CD8-positive, alpha-beta memory T cell (primary cell): Measurements from ENCODE around the gene ZCCHC24. TPM values are rescaled to one million over a fixed set of nuclear protein-coding genes. Genes with fewer than 3 reads are reported as not detected.

Experiments used
- CTCF ChIA-PET: fragments of 350-600 bp; sonication (Branson Sonifier 250); formaldehyde crosslinking; loops from one replicate; lab custom pipeline; 2021; ENCODE audit warnings: antibody characterized with exemption; lab: Charles Lee
- POLR2A ChIA-PET: fragments of 350-600 bp; sonication (Branson Sonifier 250); formaldehyde crosslinking; loops from one replicate; lab custom pipeline; 2021; ENCODE audit warnings: antibody characterized with exemption; lab: Charles Lee
- DNase-seq, 5 donors: peaks; one replicate each; pipeline versions ENCODE4 v3.0.0 to v3.0.0-alpha.2; 2020 to 2022; ENCODE audit warnings: mixed read lengths in 1 of 5
- H3K27ac ChIP-seq: one replicate; pipeline ENCODE4 v1.7.0; 2013; ENCODE audit warnings: low read depth, mild to moderate bottlenecking, low read length, moderate library complexity
- H3K27me3 ChIP-seq: 2 replicates; pipeline ENCODE4 v1.7.0; 2013; ENCODE audit warnings: low read length, mild to moderate bottlenecking; ENCODE audit not compliant: insufficient read depth, poor library complexity, severe bottlenecking
- H3K36me3 ChIP-seq: 2 replicates; pipeline ENCODE4 v1.7.0; 2013; ENCODE audit warnings: mild to moderate bottlenecking, low read length, moderate library complexity; ENCODE audit not compliant: insufficient read depth
- H3K4me1 ChIP-seq: 2 replicates; pipeline ENCODE4 v1.7.0; 2013; ENCODE audit warnings: mild to moderate bottlenecking, low read length, moderate library complexity; ENCODE audit not compliant: insufficient read depth
- H3K4me3 ChIP-seq: 2 replicates; pipeline ENCODE4 v1.7.0; 2013; ENCODE audit warnings: mild to moderate bottlenecking, low read length
- H3K9me3 ChIP-seq: 2 replicates; pipeline ENCODE4 v1.7.0; 2013; ENCODE audit warnings: mild to moderate bottlenecking, low read length
- H3K27ac Mint-ChIP-seq, 8 donors: one replicate each; pipeline ENCODE4 v1.8.0; 2020 to 2021; ENCODE audit warnings: mixed read lengths in 8 of 8, mild to moderate bottlenecking in 6 of 8, inconsistent platforms in 3 of 8, moderate library complexity in 3 of 8
- H3K27me3 Mint-ChIP-seq, 2 donors: one replicate each; pipeline ENCODE4 v1.8.0; 2020 to 2021; ENCODE audit warnings: mixed read lengths in 2 of 2, mild to moderate bottlenecking in 1 of 2, moderate library complexity in 1 of 2
- H3K36me3 Mint-ChIP-seq, 3 donors: one replicate each; pipeline ENCODE4 v1.8.0; 2020 to 2021; ENCODE audit warnings: mixed read lengths in 3 of 3, inconsistent platforms in 1 of 3, mild to moderate bottlenecking in 1 of 3
- H3K4me1 Mint-ChIP-seq, 3 donors: one replicate each; pipeline ENCODE4 v1.8.0; 2020 to 2021; ENCODE audit warnings: mixed read lengths in 3 of 3, inconsistent platforms in 1 of 3, mild to moderate bottlenecking in 1 of 3
- H3K4me3 Mint-ChIP-seq, 7 donors: one replicate each; pipeline ENCODE4 v1.8.0; 2020 to 2021; ENCODE audit warnings: mixed read lengths in 7 of 7, mild to moderate bottlenecking in 6 of 7, moderate library complexity in 4 of 7, inconsistent platforms in 2 of 7
- H3K9me3 Mint-ChIP-seq, 5 donors: one replicate each; pipeline ENCODE4 v1.8.0; 2020 to 2022; ENCODE audit warnings: mixed read lengths in 5 of 5, mild to moderate bottlenecking in 3 of 5, moderate library complexity in 2 of 5, inconsistent platforms in 1 of 5
- polyA plus RNA-seq: library from polyadenylated mRNA; unstranded; fragments of 300-500 nt; fragmentation: Illumina TruSeq; gene quantifications from one replicate; pipeline ENCODE4 v1.2.3, GENCODE V29; 2021
- total RNA-seq, 2 experiments: library from RNA; stranded (reverse); gene quantifications; one replicate each; pipeline ENCODE4 v1.2.3, GENCODE V29; 2021

Gene ZCCHC24
- total and polyA plus RNA-seq, 3 experiments from 2014 or later: 0.83 to 1.4 (median 1.00) TPM

DNA sequence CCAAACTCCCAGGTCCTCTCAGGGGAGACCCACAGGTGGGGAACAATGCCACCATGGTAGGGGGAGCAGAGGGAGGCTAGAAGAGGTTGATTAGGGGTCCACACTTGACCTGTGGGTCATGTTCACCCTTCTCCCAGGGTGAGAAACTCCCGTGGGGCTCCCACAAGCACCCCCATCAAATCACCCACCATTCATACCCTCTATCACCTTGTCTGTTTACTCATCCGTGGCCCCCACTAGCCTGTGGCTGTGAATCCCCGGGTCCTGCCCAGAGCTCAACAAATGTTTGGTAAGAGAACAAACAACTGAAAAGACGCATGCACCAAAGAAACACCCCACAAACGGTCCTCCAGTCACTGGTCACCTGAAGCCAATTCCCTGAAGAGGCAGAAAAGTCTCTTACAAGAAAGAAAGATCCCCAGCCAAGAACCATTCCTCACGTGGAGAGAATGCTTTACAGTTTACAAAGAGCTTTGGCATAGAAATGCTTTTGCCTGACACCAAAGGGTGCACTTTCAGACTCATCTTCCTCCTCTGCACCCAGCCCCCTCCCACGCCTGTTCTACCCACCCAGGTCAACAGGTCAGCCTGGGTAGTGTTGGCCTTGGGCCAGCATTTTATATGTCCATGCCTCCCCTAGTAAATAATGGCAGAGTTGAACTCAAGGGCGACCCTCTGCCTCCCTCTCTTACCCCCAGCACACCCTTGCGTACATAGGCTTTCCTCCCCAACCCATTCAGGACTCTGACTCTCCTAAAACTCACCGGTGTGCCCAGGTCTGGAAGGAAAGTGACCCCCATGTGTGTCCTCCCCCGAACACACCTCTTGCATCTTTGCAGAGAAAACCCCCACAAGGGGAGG lies 1.9 kb downstream of the ZCCHC24 start:
- H3K4me3 ChIP-seq: peak overlapping the region; percentile 67
- H3K36me3 Mint-ChIP-seq: peaks cover 0 to 3% (median 0%) of the 10 kb centered on the region in 3 donors
- peaks cover 23 to 28% (median 24%) of the 10 kb centered on the region in 3 donors for H3K4me1 Mint-ChIP-seq

GRCh38 chr10:79442171-79443040 lies 3.0 kb downstream of the ZCCHC24 start:
- ChIA-PET POLR2A (no interaction called here), CTCF (interaction anchor here (1.3 kb wide), 1 partner anchor 68 kb away, joined by 4 read pairs; no protein-coding TSS in a partner anchor)
- H3K4me1 ChIP-seq: peaks cover 20% of the 10 kb centered on the region
- H3K27ac ChIP-seq: no peak overlapping the region
- H3K36me3 ChIP-seq: no peaks in the 10 kb centered on the region
- no peaks in the 10 kb centered on the region for H3K27me3 ChIP-seq
- peak in 1 of 5 donors; percentile 13 for DNase-seq
- peaks cover 0 to 3% (median 0%) of the 10 kb centered on the region in 3 donors for H3K36me3 Mint-ChIP-seq
- H3K4me3 Mint-ChIP-seq: peak overlapping the region in 1 of 7 donors; percentile 65
- no peak overlapping the region for H3K27ac Mint-ChIP-seq
- H3K9me3 Mint-ChIP-seq: no peaks in the 10 kb centered on the region
- H3K9me3 ChIP-seq: no peaks in the 10 kb centered on the region
- no peak overlapping the region for H3K4me3 ChIP-seq
- peaks cover 0 to 2% of the 10 kb centered on the region in 2 donors for H3K27me3 Mint-ChIP-seq
- peaks cover 23 to 28% (median 24%) of the 10 kb centered on the region in 3 donors for H3K4me1 Mint-ChIP-seq

More for the DNA sequence above, 1.9 kb downstream of the ZCCHC24 start:
- Mint-ChIP-seq H3K4me3 (peak overlapping the region; percentile 87 to 97 (median 93)), H3K9me3 (no peaks in the 10 kb centered on the region), H3K27me3 (peaks cover 0 to 2% of the 10 kb centered on the region in 2 donors), H3K27ac (peak overlapping the region; percentile 11 to 93 (median 89))
- no peaks in the 10 kb centered on the region for H3K9me3 ChIP-seq
- ChIA-PET CTCF (interaction anchor here (1.3 kb wide), 1 partner anchor 24 kb away, joined by 4 read pairs; no protein-coding TSS in a partner anchor), POLR2A (interaction anchor here (0.8 kb wide), 1 partner anchor 97 kb away, joined by 3 read pairs; the partner anchor contains the start of gene PPIF)
- peaks cover 20% of the 10 kb centered on the region for H3K4me1 ChIP-seq
- H3K36me3 ChIP-seq: no peaks in the 10 kb centered on the region
- no peak overlapping the region for H3K27ac ChIP-seq
- DNase-seq: no peak
- no peaks in the 10 kb centered on the region for H3K27me3 ChIP-seq

DNA sequence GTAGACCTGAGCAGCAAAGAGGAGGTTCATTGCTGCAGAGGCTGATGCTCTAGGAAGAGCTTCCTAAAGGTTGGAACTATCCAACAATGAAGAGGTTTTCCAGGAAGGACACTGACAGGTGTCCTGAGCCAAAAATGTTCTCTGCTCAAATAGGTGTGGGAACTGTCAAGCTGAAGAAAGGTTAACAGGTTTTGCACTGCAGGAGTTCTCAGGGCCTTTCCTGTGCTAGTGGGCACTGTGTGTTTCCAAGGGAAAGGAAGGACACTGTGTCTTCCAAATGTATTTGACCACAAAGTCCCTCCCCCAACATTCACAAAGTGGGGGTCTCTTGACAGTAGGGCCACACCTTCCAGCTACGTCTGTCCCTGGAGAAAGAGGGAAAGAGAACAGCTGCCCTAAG lies 4.0 kb downstream of the ZCCHC24 start:
- Mint-ChIP-seq H3K9me3 (no peaks in the 10 kb centered on the region), H3K4me3 (no peak overlapping the region), H3K36me3 (peaks cover 0 to 3% (median 0%) of the 10 kb centered on the region in 3 donors), H3K27me3 (peaks cover 0 to 2% of the 10 kb centered on the region in 2 donors), H3K4me1 (peaks cover 17 to 21% (median 18%) of the 10 kb centered on the region in 3 donors), H3K27ac (no peak overlapping the region)
- no peak overlapping the region for H3K4me3 ChIP-seq
- ChIA-PET CTCF (no interaction called here), POLR2A (no interaction called here)
- H3K36me3 ChIP-seq: no peaks in the 10 kb centered on the region
- H3K27me3 ChIP-seq: no peaks in the 10 kb centered on the region
- H3K9me3 ChIP-seq: no peaks in the 10 kb centered on the region
- H3K27ac ChIP-seq: no peak overlapping the region
- DNase-seq: peak in 1 of 5 donors; percentile 12
- peaks cover 20% of the 10 kb centered on the region for H3K4me1 ChIP-seq

DNA sequence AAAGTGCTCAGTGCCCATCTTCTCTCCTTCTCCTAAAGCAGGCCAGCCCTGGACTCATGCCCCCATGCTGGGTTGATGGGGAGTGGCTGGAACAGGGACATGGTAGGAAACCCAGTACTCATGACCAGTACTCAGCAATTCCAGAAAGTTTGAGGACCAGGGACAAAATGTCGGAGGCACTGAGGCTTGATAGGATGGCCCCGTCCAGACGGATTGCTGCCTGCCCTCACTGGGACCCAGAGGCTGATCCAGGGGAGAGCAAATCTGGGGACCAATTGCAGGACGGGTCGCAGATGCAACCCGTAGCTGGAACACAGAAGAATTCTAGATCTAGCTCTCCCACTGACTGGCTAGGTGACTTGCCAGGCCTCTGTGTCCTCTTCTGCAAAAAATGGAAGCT lies 5.1 kb downstream of the ZCCHC24 start:
- Histone ChIP-seq H3K4me3 (no peak overlapping the region), H3K27ac (no peak overlapping the region), H3K4me1 (peaks cover 20% of the 10 kb centered on the region), H3K9me3 (no peaks in the 10 kb centered on the region), H3K27me3 (no peaks in the 10 kb centered on the region), H3K36me3 (no peaks in the 10 kb centered on the region)
- DNase-seq: no peak
- peaks cover 0 to 5% of the 10 kb centered on the region in 2 donors for H3K27me3 Mint-ChIP-seq
- CTCF ChIA-PET: no interaction called here
- no peaks in the 10 kb centered on the region for H3K9me3 Mint-ChIP-seq
- H3K4me3 Mint-ChIP-seq: no peak overlapping the region
- H3K27ac Mint-ChIP-seq: no peak overlapping the region
- peaks cover 0 to 3% (median 0%) of the 10 kb centered on the region in 3 donors for H3K36me3 Mint-ChIP-seq
- peaks cover 15 to 17% (median 15%) of the 10 kb centered on the region in 3 donors for H3K4me1 Mint-ChIP-seq
- POLR2A ChIA-PET: no interaction called here

DNA sequence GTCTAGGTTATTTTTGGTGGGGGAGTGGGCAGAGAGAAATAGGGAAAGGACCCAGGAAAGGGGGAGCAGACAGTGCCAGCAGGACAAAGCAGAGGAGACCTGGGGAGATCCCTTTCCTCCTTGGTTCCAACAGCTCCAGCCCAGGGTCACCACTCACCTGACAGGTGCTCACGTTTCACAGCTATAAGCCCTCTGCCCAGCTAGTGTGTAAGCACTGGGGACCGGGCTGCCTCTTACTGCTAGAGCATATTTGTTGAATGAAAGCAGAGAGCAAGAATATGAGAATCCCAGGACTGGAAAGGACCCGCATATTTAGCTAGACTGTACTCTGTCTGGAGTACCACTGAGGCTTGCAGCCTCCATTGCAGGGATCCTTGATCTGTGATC lies 6.7 kb downstream of the ZCCHC24 start:
- Mint-ChIP-seq H3K4me1 (peaks cover 6 to 15% (median 6%) of the 10 kb centered on the region in 3 donors), H3K9me3 (no peaks in the 10 kb centered on the region), H3K4me3 (no peak overlapping the region), H3K36me3 (no peaks in the 10 kb centered on the region), H3K27ac (no peak overlapping the region), H3K27me3 (peaks cover 0 to 5% of the 10 kb centered on the region in 2 donors)
- no peaks in the 10 kb centered on the region for H3K9me3 ChIP-seq
- no peak for DNase-seq
- CTCF ChIA-PET: no interaction called here
- peaks cover 10% of the 10 kb centered on the region for H3K4me1 ChIP-seq
- H3K36me3 ChIP-seq: no peaks in the 10 kb centered on the region
- POLR2A ChIA-PET: no interaction called here
- H3K4me3 ChIP-seq: no peak overlapping the region
- no peak overlapping the region for H3K27ac ChIP-seq
- no peaks in the 10 kb centered on the region for H3K27me3 ChIP-seq

DNA sequence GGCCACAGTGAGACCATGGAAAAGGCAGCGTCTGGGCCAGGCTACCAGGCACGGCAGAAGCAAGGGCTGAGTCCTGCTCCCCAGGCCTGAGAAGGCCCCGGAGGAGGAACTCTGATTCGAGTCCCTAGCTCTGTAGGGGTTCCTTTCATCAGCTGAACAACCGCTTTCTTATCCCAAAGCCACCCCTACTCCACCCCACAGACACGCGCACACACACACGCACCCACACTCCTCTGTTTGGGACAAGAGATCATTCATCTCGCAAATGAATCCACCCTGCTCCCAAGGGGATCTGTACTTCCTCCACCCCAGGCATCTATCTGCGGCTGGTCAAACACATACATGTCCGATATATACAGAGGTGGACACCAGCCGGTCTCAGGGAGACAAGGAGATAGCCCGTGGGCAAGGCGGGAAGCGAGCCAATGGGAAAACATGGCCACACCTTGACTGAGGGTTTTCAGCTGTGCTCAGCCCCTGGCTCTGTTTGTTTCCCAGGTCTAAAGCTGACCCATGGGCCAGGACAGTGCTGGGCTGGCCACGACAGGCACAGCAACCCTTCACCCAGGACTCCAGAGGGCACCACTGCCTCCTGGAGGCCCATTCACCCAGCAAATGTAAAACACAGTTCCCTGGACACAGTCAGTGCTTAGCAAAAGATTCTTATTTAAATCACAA lies 7.3 kb downstream of the ZCCHC24 start:
- ChIA-PET POLR2A (no interaction called here), CTCF (no interaction called here)

DNA sequence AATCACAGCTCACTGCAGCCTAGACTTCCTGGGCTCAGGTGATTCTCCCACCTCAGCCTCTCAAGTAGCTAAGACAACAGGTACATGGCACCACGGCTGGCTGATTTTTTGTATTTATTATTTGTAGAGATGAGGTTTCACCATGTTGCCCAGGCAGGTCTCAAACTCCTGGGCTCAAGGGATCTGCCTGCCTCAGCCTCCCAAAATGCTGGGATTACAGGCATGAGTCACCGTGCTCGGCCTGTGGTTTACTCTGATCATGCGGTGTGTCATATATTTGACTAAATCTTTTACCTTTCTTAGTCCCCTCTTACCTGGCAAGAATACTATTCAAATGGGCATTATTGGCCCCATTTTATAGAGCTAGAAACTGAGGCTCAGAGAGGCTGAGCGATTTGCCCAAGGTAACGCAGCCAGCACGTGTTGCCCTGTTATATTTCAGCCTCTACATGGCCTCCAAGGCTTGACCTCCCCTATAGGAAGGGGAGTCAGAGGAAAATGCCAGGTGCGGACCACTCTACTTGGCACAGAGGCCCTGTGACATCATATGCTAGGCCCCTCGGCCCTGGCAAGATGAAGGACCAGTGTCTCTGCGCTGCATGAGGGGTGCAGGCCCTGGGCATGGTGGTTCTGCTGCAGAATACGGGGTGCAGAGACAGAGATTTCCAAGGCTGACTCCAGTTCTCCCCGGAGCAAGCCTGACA lies 8.2 kb downstream of the ZCCHC24 start:
- Histone ChIP-seq H3K4me1 (no peaks in the 10 kb centered on the region), H3K4me3 (no peak overlapping the region), H3K36me3 (no peaks in the 10 kb centered on the region), H3K27me3 (no peaks in the 10 kb centered on the region), H3K27ac (no peak overlapping the region), H3K9me3 (no peaks in the 10 kb centered on the region)
- no peak overlapping the region for H3K27ac Mint-ChIP-seq
- H3K27me3 Mint-ChIP-seq: peaks cover 0 to 5% of the 10 kb centered on the region in 2 donors
- no peaks in the 10 kb centered on the region for H3K9me3 Mint-ChIP-seq
- no peaks in the 10 kb centered on the region for H3K36me3 Mint-ChIP-seq
- no peak overlapping the region for H3K4me3 Mint-ChIP-seq
- CTCF ChIA-PET: interaction anchor here (0.6 kb wide), 1 partner anchor 904 kb away, joined by 4 read pairs; no protein-coding TSS in a partner anchor
- POLR2A ChIA-PET: no interaction called here
- peaks cover 0 to 7% (median 0%) of the 10 kb centered on the region in 3 donors for H3K4me1 Mint-ChIP-seq
- peak in 1 of 5 donors; percentile 21 for DNase-seq

More for the DNA sequence above, 7.3 kb downstream of the ZCCHC24 start:
- no peak overlapping the region for H3K27ac ChIP-seq
- no peaks in the 10 kb centered on the region for H3K27me3 ChIP-seq
- peak in 1 of 5 donors; percentile 18 for DNase-seq
- no peak overlapping the region for H3K4me3 ChIP-seq
- Mint-ChIP-seq H3K27ac (peak overlapping the region in 1 of 8 donors; percentile 11), H3K9me3 (no peaks in the 10 kb centered on the region), H3K27me3 (peaks cover 0 to 5% of the 10 kb centered on the region in 2 donors), H3K4me1 (peaks cover under 1 to 10% (median 1%) of the 10 kb centered on the region in 3 donors), H3K4me3 (no peak overlapping the region), H3K36me3 (no peaks in the 10 kb centered on the region)
- peaks cover 5% of the 10 kb centered on the region for H3K4me1 ChIP-seq
- H3K36me3 ChIP-seq: no peaks in the 10 kb centered on the region
- no peaks in the 10 kb centered on the region for H3K9me3 ChIP-seq
